NCI-H510A treated with DMSO at 0.1 percent for 48 hours (cell line): ENCODE results near the gene POLR2L.

Experiments used
- DNase-seq: peaks from one replicate; lab custom pipeline; 2025; lab: John Stamatoyannopoulos, UW

Gene POLR2L

DNA sequence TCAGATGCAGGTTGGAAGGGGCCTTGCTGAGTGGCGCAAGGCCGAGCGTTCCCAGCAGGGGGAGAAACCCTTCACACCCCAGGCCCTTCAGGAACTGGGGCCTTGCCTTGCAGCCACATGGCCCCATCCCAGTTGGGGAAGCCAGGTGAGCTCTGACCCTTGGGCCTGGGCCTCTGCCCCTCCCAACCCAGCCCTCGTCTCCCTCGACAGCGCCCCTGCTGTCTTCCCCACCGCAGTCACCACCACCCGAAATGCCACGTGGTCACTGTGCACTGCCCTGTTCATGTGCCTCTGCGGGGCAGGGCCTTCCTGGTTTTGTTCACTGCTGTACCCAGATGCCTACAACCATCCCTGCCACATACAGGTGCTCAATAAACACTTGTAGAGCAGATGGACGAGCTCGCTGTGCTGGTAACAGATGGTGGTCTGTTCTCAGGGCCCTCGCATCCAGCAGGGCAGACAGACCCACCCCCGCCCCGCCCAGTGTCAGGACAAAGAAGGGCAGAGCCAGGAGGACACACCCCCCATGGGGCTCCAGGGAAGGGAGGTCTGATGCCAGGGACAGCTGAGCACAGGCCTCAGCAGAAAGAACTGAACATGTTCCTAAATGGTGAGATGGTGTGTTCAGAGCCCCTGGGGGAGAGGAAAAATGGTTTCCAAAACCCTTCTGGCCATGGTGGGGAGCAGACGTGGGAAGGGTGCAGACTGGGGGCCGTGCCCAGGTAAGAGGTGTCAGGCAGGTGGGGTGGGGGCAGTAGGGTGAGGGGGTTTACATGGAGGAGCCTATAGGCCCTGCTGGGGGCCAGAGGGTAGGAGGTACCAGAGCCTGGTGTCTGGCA lies 3.7 kb downstream of the POLR2L start:
- DNase-seq: no peak

DNA sequence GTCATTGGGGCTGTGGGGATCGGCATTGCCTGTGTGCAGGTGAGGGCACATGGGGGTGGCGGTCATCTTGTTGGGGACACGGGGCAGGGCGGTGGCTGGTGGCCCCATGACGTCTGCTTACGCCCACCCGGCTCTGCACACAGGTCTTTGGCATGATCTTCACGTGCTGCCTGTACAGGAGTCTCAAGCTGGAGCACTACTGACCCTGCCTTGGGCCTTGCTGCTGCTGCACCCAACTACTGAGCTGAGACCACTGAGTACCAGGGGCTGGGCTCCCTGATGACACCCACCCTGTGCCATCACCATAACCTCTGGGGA lies 4.4 kb downstream of the POLR2L start:
- no peak for DNase-seq

DNA sequence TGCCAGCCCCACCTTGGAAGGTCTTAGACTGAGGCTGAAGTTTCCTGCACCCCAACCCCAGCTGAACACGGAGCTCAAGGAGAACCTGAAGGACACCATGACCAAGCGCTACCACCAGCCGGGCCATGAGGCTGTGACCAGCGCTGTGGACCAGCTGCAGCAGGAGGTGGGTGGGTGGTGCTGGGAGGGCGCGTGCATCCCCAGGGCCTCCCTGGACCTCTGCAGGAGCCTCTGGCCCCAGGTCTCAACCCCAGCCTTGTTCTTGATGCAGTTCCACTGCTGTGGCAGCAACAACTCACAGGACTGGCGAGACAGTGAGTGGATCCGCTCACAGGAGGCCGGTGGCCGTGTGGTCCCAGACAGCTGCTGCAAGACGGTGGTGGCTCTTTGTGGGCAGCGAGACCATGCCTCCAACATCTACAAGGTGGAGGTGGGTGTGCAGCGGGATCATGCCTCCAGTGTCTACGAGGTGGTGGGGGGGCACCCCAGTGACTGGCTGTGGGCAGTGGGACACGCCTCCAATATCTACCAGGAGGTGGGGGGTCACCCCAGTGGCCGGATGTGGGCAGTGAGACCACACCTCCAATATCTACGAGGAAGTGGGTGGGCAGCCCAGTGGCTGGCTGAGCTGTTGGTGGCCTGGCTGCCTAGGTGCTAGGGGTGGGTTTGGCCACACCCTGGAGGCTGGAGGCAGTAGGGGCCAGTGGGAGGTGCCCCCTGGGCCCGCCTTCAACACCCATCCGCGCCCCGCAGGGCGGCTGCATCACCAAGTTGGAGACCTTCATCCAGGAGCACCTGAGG lies 4.9 kb downstream of the POLR2L start:
- no peak for DNase-seq

DNA sequence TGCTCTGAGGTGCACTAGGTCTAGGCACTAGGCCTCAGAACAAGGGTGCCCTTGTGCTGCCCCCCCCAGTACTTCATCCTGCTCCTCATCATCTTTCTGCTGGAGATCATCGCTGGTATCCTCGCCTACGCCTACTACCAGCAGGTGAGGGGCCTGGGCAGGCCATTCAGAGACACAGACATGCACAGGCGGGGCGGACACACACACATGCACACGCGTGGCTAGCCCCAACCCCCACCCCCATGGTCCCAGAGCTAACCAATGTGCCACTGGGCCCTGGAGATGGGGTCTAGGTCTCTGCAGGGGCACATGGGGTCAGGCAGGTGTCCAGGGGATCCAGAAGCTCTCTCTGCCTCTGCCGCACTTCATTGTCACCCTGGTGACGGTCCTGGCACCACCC lies 5.6 kb downstream of the POLR2L start:
- no peak for DNase-seq

DNA sequence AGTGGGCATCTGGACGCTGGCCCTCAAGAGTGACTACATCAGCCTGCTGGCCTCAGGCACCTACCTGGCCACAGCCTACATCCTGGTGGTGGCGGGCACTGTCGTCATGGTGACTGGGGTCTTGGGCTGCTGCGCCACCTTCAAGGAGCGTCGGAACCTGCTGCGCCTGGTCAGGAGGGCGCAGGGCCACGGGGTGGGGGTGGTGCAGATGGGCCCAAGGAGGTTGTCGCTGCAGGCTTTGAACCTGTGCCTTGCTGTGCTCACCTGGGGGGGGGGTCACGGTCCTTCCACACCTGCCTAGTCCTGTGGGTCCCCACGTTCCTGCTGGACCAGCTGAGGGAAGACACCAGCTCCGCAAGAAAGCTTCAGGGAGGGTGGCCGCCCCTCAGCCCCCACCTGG lies 6.1 kb downstream of the POLR2L start:
- DNase-seq: no peak

DNA sequence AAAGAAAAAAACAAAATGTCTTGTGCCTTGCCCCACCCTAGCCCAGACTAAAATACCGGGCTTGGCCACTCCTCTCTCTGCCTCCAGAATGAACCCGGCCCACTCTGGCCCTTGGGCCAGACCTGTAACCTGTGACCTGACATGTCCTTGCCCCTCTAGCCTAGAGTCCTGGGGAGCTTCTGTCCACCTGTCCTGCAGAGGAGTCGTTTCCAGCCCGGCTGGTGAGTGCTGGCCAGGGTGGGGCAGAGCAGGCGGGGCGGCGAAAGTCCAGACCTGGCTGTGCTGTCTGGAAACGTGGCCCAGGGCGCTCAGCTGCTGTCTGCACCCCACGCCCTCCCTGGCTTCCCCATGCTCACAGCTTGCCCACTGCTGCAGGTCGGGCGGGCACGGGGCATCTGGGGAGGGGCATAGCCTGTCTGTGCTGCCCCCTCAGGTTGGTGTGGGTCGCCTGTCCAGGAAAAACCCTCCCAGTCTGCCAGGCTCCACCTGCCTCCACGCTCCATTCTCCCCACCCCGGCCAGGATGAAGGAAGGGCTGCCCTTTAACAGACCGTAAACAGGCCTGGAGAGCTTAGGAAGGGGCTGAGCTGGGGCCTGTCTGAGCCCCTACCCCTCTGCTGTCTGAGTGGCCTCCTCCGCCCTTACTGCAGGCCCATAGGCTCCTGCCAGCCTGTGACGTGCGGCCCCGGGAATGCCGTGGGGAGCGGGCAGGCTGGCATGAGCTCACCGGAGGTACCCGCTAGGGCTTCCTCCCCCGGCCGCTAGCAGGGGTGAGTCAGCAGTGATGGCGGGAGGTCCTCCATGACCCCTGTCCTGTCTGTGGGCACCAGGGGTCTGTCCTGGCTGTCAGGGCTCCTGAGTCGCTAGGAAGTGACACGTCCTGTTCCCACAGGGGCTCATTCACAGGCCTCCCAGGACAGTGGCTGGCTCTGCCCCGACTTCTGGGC lies 7.7 kb downstream of the POLR2L start:
- DNase-seq: no peak

DNA sequence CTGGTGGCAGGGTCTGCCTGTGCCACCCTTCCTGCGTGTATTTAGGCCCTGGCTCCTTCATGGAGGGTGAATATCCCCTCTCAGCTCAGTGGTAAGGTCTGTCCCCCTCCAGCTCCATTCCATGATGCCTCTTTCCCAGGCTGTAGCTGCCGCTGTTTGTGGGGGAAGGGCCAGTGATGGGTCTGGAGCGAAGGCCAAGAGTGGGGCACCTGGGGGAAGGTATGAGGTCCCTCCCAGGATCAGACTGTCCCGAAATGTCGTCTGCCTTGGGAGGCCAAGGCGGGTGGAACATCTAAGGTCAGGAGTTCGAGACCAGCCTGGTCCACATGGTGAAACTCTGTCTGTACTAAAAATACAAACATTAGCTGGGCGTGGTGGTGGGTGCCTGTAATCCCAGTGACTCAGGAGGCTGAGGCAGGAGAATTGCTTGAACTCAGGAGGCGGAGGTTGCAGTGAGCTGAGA lies 8.4 kb downstream of the POLR2L start:
- DNase-seq: no peak

DNA sequence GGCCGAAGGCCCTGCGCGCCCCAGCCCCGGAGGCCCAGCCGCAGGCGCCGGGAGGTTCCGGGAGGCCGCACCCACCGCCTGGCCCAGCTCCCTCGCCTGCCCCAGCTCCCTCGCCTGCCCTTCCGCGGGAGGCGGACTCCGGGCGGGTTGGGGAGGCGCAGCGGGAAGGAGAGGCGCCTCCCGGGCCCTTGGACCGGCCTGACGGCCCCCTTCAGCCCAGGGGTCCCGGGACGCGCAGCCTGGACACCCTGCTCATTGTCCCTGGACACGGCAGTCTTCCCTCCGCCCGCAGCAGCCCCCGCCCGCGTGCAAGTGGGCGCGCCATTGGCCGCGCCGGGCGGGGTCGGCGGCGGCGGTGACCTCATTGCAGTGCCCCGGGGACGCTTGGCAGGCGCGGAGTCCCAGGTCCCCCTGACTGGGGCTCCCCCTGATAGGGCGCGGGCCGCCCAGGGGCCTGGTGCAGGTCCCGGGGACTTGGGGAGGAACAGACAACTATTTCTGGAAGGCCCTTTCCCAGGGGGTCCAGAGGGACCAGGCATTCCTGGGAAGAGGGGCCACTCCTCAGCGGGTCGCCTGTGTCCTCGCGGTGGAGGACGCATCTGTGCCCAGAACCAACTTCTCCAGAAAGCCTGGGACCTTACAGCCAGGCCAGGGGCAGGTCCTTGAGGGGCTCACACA lies 9.1 kb downstream of the POLR2L start:
- DNase-seq: no peak

DNA sequence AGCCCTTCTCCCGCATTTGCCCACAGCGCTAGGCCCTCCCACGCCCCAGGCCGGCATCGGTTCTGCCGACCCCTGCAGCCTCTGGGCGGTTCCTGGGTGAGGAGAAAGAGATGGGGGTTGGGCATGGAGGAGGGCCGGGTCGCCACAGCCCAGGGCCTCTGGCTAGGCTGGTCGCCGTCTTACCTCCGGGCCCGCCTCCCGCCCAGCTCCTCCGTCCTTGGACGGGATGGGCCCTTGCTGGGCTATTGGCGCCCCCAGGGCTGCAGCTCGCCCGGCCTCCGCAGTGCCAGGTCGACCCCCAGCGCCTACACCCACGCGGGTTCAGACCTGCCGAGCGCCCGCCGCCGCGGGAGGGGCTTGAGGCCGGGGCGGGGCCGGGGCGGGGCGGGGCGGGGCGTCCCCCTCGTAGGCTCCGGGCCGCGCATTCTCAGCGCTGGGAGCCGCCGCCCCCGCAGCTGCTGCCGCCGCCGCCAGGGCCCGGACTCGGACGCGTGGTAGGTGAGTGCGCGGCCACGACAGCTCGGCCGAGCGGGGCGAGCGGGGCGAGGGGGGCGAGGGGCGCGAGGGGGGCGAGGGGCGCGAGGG lies 9.7 kb downstream of the POLR2L start, which contains the start of gene CD151:
Gene CD151 (plus strand): TSS at position 424 of the 585 bp plus-strand sequence. CDS start 3,118 bp downstream, outside the sequence.
- no peak for DNase-seq

DNA sequence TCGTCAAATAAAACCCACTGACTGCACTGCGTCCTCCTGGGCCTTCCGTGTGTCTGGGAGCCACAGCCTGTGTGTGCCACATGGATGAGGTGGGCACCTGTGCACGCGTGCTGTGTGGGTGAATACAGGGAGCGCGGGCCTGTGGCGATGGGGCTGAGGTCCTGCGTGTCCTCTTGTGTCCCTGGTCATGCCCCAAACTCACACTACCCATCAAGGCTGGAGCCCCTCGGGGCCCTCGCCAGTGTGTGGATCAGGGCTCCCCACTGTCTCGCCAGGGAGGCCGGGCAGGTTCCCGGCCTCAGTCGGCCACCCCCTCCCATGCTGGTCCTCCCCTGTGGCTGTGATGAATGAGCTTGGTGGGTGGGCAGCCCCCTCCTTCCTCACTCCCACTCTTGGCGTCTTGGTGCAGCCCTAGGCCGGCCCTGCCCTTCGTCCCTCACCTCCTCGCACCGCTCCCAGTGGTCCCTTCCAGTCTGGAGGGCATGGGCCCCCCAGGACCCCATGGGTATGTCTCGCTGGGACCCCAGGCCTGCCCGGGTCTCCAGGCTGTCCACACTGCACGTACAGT lies 10.3 kb downstream of the POLR2L start:
- DNase-seq: no peak

DNA sequence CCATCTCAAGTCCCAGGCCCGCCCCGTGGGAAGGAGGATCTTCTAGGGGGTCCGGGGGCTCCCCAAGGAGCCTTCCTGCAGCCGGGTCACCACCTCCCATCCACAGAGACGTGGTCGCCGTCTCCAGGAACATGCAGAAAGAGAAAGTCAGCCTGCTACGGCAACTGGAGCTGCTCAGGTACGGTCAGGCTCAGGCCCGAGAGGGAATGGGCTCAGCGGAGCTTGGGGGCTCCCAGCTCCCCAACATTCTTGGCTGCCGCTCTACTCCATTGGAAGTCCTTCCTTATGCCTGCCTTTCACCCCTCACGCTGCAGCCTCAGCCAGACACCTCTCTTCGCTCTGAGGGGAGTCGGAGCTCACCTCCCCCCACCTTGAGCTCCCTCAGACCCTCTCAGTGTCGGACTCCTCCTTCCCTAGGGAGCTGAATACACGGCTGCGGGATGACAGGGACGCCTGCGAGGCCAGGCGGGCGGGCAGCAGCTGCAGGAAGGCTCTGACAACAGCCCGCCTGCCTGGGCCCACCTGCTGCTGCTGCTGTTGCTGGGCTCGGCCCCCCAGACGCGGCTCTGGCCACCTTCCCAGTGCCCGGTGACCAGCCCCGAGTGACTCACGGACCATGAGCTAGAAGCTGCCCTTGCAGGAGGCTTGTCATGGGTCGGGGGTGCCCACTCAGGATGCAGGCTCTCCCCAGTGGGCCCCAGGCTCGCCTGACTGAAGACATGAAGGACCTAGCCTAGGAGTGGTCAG lies 11.0 kb downstream of the POLR2L start:
- DNase-seq: no peak

DNA sequence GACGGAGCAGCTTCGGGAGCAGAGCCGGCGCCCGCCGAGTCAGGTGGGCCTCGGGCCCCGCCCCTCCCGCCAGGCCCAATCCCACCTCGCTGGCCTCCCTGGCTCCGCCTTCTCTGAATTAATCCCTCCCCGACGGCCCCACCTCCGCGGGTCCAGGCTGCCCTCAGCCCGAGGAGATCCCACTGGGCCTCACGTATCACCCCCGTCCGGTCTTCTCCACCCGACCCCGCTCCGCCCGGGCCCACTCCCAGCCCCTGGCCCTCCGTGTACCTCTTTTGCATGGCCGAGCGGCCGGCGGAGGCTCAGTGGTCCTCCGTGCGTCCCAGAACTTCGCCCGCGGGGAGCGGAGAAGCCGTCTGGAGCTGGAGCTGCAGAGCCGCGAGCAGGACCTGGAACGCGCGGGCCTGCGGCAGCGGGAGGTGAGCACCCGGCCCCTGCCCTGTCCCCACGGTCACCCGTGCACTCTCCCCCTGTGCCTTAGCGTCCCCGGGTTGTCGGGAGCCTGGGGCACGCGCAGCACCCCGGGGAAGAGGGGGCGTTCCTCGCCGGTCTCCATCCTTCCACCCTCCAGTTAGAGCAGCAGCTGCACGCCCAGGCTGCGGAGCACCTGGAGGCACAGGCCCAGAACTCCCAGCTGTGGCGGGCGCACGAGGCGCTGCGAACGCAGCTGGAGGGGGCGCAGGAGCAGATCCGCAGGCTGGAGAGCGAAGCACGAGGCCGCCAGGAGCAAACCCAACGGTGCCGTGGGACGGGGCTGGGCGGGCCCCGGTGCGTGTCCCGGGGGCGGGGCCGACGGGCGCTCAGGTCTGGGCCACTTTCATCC lies 11.8 kb downstream of the POLR2L start:
- peak; percentile 62 for DNase-seq

DNA sequence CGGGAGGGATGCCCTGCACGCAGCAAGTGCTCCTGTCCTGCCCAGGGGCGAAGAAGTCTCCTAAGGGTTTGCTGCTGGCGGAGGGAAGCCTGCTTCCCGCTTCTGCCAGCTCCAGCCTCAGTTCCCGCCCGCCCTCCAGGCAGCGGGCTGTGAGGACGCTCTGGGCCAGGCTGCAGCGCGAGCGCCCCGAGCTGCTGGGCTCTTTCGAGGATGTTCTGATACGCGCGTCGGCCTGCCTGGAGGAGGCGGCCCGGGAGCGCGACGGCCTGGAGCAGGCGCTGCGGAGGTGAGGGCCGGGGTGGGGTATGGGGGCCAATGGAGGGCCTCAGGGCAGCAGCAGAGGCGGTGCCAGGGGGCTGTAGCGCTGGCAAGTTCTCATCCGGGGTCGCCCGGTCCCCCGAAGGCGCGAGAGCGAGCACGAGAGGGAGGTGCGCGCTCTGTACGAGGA lies 12.5 kb downstream of the POLR2L start:
- DNase-seq: no peak

DNA sequence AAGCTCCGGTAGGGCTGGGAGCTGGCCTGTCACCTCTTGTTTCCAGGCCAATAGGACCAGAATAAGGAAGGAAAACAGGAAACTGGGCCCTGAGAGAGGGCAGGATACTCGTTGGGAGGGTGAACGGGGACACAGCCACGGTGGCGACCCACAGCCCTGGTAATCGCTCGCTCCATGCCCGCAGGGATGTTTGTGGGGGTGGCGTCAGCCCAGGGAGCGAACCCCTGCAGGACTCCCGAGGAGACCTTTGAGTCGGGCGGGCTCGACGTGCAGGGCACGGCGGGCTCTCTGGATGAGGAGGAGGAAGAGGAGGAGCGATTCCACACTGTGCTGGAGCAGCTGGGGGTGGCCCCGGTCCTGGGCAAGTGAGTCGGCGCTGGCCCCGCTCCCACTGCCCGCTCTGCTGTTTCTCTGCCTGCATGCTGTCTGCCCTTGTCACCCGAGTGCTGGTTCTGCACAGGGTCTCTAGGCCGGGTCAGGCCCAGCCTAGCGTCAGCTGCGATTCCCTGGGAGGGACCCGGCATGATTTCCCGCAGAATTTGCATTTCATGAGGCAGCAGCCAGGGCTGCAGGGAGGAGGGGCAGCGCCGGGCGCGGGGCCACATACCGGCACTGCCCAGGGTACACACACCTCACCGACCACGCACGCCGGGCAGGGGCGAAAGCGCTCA lies 13.0 kb downstream of the POLR2L start:
- DNase-seq: no peak

DNA sequence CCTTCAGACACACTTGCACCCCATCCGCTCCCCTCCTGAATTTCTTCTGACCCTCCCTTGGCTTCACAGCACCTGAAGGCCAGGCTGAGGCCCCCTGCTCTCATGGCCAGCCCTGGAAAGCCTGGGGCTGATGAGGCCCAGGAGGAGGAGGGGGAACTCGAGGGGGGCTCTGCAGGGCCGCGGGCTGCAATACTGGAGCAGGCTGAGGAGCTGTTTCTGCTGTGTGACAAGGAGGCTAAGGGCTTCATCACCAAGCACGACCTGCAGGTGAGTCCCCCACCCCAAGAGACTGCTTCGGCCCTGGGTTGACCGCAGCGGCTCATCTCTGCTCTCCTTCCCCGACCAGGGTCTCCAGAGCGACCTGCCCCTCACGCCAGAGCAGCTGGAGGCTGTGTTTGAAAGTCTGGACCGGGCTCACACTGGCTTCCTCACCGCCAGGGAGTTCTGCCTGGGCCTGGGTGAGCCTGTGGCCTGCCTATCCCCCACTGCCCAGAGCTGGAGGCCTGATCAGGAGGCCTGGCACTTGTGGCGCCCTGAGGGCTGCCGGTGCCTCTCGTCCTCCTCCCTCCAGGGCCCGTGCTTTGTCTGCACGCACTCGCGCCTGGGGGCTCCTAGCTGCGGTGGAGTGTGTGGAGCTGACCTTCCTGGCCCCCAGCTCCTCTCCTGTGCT lies 13.7 kb downstream of the POLR2L start:
- no peak for DNase-seq

DNA sequence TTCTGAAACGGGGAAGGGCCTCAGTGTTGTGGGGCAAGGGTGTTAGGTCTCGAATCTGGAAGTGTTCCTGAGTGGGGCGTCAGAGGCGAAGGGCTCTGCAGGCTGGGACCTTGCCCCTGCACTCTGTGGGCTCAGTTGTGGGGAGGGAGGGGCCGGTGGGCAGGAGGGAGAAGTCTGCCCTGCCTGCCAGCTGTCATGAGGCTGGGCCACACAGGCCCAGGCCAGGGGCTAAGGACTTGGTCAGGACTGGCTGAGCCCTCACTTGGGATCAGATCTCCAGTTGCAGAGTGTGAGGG lies 14.5 kb downstream of the POLR2L start, which contains the start of gene CRACR2B:
Gene CRACR2B (plus strand): TSS at position 23 of the 296 bp plus-strand sequence. CDS start 689 bp downstream, outside the sequence.
- DNase-seq: no peak

DNA sequence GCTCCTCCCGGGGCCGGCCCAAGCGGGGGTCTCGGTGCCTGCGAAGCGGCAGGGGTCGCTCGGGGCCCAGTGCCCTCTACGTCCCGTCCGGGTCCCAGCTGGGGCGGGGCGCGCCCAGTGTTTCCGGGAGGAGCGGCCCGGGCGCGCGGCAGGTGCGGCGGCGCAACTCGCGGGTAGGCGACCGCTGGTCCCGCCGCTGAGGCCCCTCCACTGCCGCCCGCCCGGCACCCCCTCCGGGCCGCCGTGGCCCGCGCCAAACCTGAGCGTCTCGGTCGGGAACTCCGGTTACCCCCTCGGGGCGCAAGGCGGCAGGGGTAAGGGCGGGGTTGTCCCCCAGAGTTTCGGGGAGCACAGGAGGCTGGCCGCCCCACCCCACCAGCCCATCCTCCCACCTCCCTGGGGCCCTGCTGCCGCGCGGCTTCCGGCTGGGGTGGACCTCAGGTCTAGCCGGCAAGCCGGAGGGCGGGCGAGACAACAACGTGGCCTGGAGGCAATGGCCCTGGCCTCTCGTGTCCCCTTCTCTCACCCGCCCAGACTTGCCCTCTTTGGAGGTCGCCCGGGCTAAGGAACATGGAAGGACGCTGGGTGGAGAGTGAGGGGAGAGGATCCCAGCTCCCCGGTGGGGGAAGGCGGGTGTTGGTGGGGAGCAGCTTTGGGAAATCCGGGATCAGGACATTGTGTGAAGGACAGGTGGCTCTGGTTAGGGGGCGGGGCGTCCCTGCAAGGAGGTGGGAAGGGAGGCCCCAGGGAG lies 15.0 kb downstream of the POLR2L start:
- DNase-seq: peak; percentile 25
